AG10803 (cell line): Measurements from ENCODE around the gene ZNF415.
"Not testable (repeated sequence)": the region's sequence is repeated elsewhere in the genome, so short reads cannot be mapped to it uniquely, and the experiment has no call there.

Experiments used
- DNase-seq: peaks from one replicate; pipeline ENCODE4 v3.0.0; 2010; ENCODE audit warnings: low read depth
- H3K4me3 ChIP-seq: 2 replicates; pipeline ENCODE4 v1.5.1; 2011; ENCODE audit warnings: mild to moderate bottlenecking, low read length, control low read depth
- CTCF ChIP-seq: conservative IDR thresholded peaks from 2 replicates; pipeline ENCODE4 v1.5.1; 2011; ENCODE audit warnings: mild to moderate bottlenecking, low read length, control low read depth, inconsistent platforms

The ZNF415 gene

GRCh38 chr19:53102756-53103233, 29.9 kb downstream of the ZNF415 start:
- peak; percentile 53 for DNase-seq
- no peak for TF ChIP-seq CTCF
- H3K4me3 ChIP-seq = peak overlapping the region; percentile 92

GRCh38 chr19:53102206-53102755, 30.4 kb downstream of the ZNF415 start:
- no peak for DNase-seq
- TF ChIP-seq CTCF = no peak
- H3K4me3 ChIP-seq = peak overlapping the region; percentile 92

GRCh38 chr19:53101518-53101917, 31.2 kb downstream of the ZNF415 start:
- no peak for TF ChIP-seq CTCF
- no peak for DNase-seq
- peak overlapping the region; percentile 92 for H3K4me3 ChIP-seq

GRCh38 chr19:53098570-53098969, 34.1 kb downstream of the ZNF415 start:
- not testable (repeated sequence) for DNase-seq, H3K4me3 ChIP-seq

GRCh38 chr19:53096982-53097690, 35.6 kb downstream of the ZNF415 start:
- DNase-seq, H3K4me3 ChIP-seq: not testable (repeated sequence)

- H3K4me3 ChIP-seq, DNase-seq: not testable (repeated sequence)
Observed at GRCh38 chr19:53096579-53096978, 36.1 kb downstream of the ZNF415 start.

GRCh38 chr19:53094754-53095575, 37.7 kb downstream of the ZNF415 start:
- H3K4me3 ChIP-seq = no peak overlapping the region

GRCh38 chr19:53092723-53093122, 40.0 kb downstream of the ZNF415 start:
- H3K4me3 ChIP-seq = no peak overlapping the region
- TF ChIP-seq CTCF = no peak
- DNase-seq = no peak

More at GRCh38 chr19:53094754-53095575, 37.7 kb downstream of the ZNF415 start:
- DNase-seq = no peak
- TF ChIP-seq CTCF = no peak
